Breast epithelium (tissue), 4 donors: ENCODE data around the gene THSD7B. TPM values are rescaled to one million over a fixed set of nuclear protein-coding genes. Genes with fewer than 3 reads are reported as not detected.
"Not testable (repeated sequence)": the region's sequence is repeated elsewhere in the genome, so short reads cannot be mapped to it uniquely, and the experiment has no call there.

Source experiments
- DNase-seq, 2 donors: peaks; one replicate each; pipeline ENCODE4 v3.0.0-alpha.2; 2019; ENCODE audit warnings: low spot score in 2 of 2
- H3K27ac ChIP-seq, 2 donors: fragments of 200-600 bp; sonication (generic) in 1 of 2; one replicate each; pipeline ENCODE4 v1.5.1; 2016 to 2019; ENCODE audit warnings: mild to moderate bottlenecking in 1 of 2
- H3K27me3 ChIP-seq, 2 donors: fragments of 200-600 bp; sonication (generic) in 1 of 2; one replicate each; pipeline versions ENCODE4 v1.5.1 to v1.6.0; 2017 to 2019; ENCODE audit warnings: control low read depth in 1 of 2, mild to moderate bottlenecking in 1 of 2
- H3K36me3 ChIP-seq: fragments of 200-600 bp; one replicate; pipeline ENCODE4 v1.5.1; 2019
- H3K4me1 ChIP-seq, 2 donors: fragments of 200-600 bp; sonication (generic); one replicate each; pipeline ENCODE4 v1.5.1; 2016 to 2019; ENCODE audit warnings: control low read depth in 1 of 2
- H3K4me3 ChIP-seq, 3 donors: fragments of 200-600 bp; sonication (generic); 1 replicate in 2 of 3; 2 replicates in 1 of 3; pipeline ENCODE4 v1.5.1; 2016 to 2019; ENCODE audit warnings: mild to moderate bottlenecking in 3 of 3, moderate library complexity in 2 of 3
- H3K9me3 ChIP-seq, 2 donors: fragments of 200-600 bp; sonication (generic) in 1 of 2; one replicate each; pipeline ENCODE4 v1.5.1; 2016 to 2019; ENCODE audit warnings: control low read depth in 1 of 2
- CTCF ChIP-seq, 3 donors: fragments of 450-650 bp; IDR thresholded peaks; one replicate each; pipeline ENCODE4 v1.5.1; 2016 to 2017; ENCODE audit warnings: antibody characterized with exemption in 3 of 3, mild to moderate bottlenecking in 3 of 3, moderate library complexity in 3 of 3
- POLR2A ChIP-seq: fragments of 450-650 bp; IDR thresholded peaks from one replicate; pipeline ENCODE4 v1.6.1; 2016; ENCODE audit warnings: antibody characterized with exemption, mild to moderate bottlenecking, moderate library complexity
- POLR2AphosphoS5 ChIP-seq, 3 donors: sonication (generic); formaldehyde crosslinking; IDR thresholded peaks; one replicate each; pipeline ENCODE4 v1.6.1; 2017; ENCODE audit warnings: antibody characterized with exemption in 3 of 3
- intact Hi-C: fragments of 100-400 bp; cut with DNase I; formaldehyde crosslinking; loops from one replicate; pipeline ENCODE4 v1.15.1; 2023; ENCODE audit warnings: low total_unique reads
- total RNA-seq, 3 donors: library from RNA; depleted of rRNA; stranded (reverse); fragments of >200 nt; gene quantifications; one replicate each; pipeline ENCODE4 v1.1.0, GENCODE V29; 2016

Gene THSD7B
- total RNA-seq, 3 donors from 2014 or later, result 0.73 to 3.3 (median 2.1) TPM

- H3K9me3 ChIP-seq, result no peaks in the 10 kb centered on the region
- H3K27ac ChIP-seq, result no peak overlapping the region
- H3K27me3 ChIP-seq, result no peaks in the 10 kb centered on the region
- no peak for TF ChIP-seq POLR2AphosphoS5 (IDR thresholded peaks at IDR 0.05)
- no peak for TF ChIP-seq POLR2A
- no peak for TF ChIP-seq CTCF (IDR thresholded peaks at IDR 0.05)
- intact Hi-C loops, result no loop called here
- no peak for DNase-seq
- no peak overlapping the region for H3K4me3 ChIP-seq
- H3K36me3 ChIP-seq, result no peaks in the 10 kb centered on the region
- no peaks in the 10 kb centered on the region for H3K4me1 ChIP-seq
Observed at GRCh38 chr2:136956050-136956449, 190.7 kb downstream of the THSD7B start.

- intact Hi-C loops, result no loop called here
- Histone ChIP-seq H3K36me3 (no peaks in the 10 kb centered on the region), H3K4me1 (no peaks in the 10 kb centered on the region), H3K4me3 (no peak overlapping the region), H3K27me3 (no peaks in the 10 kb centered on the region), H3K27ac (no peak overlapping the region), H3K9me3 (no peaks in the 10 kb centered on the region)
- no peak for DNase-seq
- no peak for TF ChIP-seq POLR2AphosphoS5 (IDR thresholded peaks at IDR 0.05)
Observed at GRCh38 chr2:136957044-136957443, 191.7 kb downstream of the THSD7B start.

- intact Hi-C loops, result loop anchor here (10.0 kb wide), 1 partner anchor 273 kb away; no protein-coding TSS in a partner anchor
- H3K9me3 ChIP-seq, result no peaks in the 10 kb centered on the region
- DNase-seq, result no peak
- no peak for TF ChIP-seq POLR2AphosphoS5 (IDR thresholded peaks at IDR 0.05)
- no peak for TF ChIP-seq POLR2A
- no peak for TF ChIP-seq CTCF (IDR thresholded peaks at IDR 0.05)
- no peak overlapping the region for H3K27ac ChIP-seq
- H3K4me1 ChIP-seq, result no peaks in the 10 kb centered on the region
- no peak overlapping the region for H3K4me3 ChIP-seq
- H3K27me3 ChIP-seq, result no peaks in the 10 kb centered on the region
- no peaks in the 10 kb centered on the region for H3K36me3 ChIP-seq
Observed at GRCh38 chr2:136962105-136962725, 196.9 kb downstream of the THSD7B start.

GRCh38 chr2:136966485-136966884 lies 201.1 kb downstream of the THSD7B start:
- intact Hi-C loops, result loop anchor here (10.0 kb wide), 1 partner anchor 268 kb away; no protein-coding TSS in a partner anchor
- H3K27me3 ChIP-seq, result no peaks in the 10 kb centered on the region
- H3K4me3 ChIP-seq, result no peak overlapping the region
- H3K4me1 ChIP-seq, result no peaks in the 10 kb centered on the region
- TF ChIP-seq POLR2AphosphoS5 (IDR thresholded peaks at IDR 0.05), result no peak
- no peak for TF ChIP-seq CTCF (IDR thresholded peaks at IDR 0.05)
- no peak for TF ChIP-seq POLR2A
- no peak for DNase-seq
- no peaks in the 10 kb centered on the region for H3K36me3 ChIP-seq
- no peaks in the 10 kb centered on the region for H3K9me3 ChIP-seq
- no peak overlapping the region for H3K27ac ChIP-seq

GRCh38 chr2:136980303-136980702 lies 215.0 kb downstream of the THSD7B start:
- Histone ChIP-seq H3K4me1 (no peaks in the 10 kb centered on the region), H3K27me3 (no peaks in the 10 kb centered on the region), H3K27ac (no peak overlapping the region), H3K36me3 (no peaks in the 10 kb centered on the region), H3K4me3 (no peak overlapping the region), H3K9me3 (peaks cover 0 to 7% of the 10 kb centered on the region in 2 donors)
- no peak for DNase-seq
- no peak for TF ChIP-seq POLR2A
- no peak for TF ChIP-seq POLR2AphosphoS5 (IDR thresholded peaks at IDR 0.05)
- intact Hi-C loops, result no loop called here

- intact Hi-C loops, H3K36me3 ChIP-seq, H3K27ac ChIP-seq, H3K4me3 ChIP-seq, H3K27me3 ChIP-seq, H3K9me3 ChIP-seq, H3K4me1 ChIP-seq, DNase-seq: not testable (repeated sequence)
Observed at GRCh38 chr2:136981689-136982088, 216.3 kb downstream of the THSD7B start.
